NCI-H1417 treated with DMSO at 0.1 percent for 48 hours (cell line): ENCODE results near the gene RAB17.
A peak's percentile ranks its signal among the peaks of the same experiment; 100 is the strongest.

Source experiments
- DNase-seq: peaks from one replicate; lab custom pipeline; 2025; lab: John Stamatoyannopoulos, UW

RAB17 gene, protein sequence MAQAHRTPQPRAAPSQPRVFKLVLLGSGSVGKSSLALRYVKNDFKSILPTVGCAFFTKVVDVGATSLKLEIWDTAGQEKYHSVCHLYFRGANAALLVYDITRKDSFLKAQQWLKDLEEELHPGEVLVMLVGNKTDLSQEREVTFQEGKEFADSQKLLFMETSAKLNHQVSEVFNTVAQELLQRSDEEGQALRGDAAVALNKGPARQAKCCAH

DNA sequence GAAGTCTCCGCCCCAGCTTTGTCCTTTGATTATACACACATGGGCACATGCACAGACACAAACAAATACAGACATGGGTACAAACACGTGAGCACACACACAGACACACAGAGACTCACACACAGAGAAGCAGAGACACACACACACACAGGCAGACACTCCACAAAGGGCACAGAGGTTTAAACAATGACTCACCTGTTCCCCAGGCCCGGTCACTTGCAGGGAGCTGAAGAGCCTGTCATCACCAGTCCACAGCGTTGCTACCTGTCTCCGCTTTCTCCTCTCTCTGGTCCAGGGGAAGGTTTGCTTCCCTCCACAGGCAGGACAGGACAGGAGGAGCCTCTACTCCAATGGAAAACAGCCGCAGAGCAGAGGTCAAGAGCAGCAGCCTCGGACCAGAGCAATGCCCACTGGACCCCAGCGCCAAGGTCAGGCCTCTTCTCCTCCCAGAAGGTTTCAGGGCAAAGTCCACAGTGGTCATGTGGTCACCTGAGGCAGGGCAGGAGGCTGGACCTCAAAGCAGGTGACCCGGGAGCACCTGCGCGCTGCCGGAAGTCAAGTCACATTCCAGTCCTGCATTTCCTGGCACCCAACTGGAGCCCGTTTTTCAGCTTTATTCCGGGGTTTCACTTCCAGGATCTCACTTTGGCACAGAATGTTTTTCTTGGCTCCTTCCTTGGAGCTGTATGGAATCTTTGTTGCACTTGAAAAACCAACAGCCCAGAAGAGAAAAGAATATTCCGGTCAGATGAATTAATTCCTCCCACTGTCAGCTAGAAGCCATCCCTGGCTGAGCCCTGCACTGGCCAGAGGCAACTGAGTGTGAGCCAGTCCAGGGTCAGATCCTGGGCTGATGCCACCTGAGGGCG is at the start of gene RAB17:
Gene RAB17, minus strand, starts transcription at position 463 of the 869 bp plus-strand sequence. CDS start 4,580 bp downstream, outside the sequence.
- DNase-seq: peak; percentile 37

DNA sequence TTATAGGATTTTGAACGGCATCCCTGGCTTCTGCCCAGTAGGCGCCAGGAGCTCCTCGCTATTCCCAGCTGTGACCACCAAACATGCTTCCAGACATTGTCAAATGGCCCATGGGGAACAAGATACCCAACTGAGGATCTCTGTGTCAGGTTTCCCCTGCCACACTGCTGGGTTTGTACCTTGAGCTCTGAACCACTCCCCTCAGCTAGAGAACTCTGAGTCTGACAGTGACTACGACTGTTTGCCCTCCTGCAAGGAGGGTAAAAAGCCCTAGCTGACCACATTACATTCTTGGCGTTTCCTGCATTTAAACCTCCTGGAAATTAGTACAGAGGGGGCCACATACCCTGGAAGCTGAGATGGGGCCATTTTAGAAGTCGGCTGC is 49.3 kb upstream of the RAB17 start:
- DNase-seq: no peak

DNA sequence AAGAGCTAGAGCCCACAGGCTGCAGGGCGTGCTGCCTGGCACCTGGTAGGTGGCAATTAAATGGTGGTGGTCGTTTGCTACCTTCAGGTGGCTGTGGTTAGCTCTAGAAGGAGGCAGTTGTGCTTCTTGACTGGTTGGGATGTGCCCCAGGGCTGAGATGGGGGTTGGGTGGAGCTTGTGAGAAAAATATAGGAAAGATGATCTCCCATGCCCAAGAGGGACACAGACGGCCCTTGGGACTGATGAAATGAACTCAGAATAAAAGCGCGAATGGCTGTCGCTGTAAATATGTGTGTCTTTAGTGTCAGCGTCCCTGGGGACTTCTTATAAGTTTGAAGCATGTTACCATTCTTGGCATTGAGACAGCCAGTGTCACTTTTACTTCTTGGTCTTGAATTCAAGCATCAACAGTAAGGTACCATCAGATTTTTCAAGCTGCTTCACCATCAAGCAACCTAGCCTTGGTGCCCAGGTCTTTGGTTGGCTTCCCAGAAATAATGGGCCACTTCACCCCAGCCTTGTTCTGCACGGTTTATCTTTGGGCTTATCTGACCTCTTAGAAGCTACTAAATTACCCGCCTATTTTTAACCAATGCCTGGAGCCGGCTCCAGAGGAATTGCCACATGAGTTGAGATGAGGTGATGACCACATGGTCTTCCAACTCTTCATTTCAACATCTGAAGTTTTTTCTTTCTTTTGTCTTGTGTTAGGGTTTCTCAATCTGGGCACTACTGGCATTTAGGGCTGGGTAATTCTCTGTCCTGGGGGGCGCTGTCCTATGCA is 48.7 kb upstream of the RAB17 start:
- DNase-seq: no peak

DNA sequence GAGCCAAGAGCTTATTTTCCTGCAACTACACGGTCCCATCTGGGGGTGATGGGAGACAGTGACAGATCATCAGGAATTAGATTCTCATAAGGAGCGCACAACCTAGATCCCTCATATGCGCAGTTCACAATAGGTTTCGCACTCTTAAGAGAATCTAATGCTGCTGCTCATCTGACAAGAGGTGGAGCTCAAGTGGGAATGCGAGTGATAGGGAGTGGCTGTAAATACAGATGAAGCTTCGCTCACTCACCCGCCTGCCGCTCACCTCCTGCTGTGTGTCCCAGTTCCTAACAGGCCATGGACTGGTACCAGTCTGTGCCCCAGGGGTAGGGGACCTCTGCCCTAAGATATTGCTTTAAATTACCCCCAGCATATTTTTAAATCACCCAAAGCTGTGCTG is 47.6 kb upstream of the RAB17 start:
- DNase-seq: no peak

DNA sequence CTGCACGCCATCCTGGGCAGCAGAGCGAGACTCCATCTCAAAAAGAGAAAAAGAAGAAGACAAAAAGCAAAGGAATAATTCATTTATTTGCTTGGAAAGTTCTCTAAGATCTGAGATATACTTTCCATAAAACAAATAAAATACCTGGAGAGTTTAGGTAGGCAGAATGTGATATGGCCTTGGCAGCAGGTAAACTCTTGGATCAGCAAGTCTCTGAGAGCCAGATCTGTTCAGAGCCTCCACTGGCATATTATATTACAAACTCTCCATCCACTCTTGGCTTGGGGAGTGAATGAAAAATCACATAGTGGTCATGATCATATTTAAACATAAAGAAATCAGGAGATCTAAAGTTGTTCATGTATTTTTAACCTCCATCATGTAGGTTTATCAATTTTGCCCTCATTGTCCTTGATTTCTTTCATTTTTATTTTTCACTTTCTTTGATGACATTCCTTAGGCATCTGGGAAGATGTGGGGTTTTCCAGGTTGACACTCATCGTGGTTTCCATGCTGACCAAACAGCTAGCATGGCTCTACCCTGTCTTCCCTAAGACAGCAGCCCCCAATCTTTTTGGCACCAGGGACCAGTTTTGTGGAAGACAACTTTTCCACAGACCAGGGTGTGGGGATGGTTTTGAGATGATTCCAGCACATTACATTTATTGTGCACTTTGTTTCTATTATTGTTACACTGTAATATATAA is 47.0 kb upstream of the RAB17 start:
- no peak for DNase-seq

DNA sequence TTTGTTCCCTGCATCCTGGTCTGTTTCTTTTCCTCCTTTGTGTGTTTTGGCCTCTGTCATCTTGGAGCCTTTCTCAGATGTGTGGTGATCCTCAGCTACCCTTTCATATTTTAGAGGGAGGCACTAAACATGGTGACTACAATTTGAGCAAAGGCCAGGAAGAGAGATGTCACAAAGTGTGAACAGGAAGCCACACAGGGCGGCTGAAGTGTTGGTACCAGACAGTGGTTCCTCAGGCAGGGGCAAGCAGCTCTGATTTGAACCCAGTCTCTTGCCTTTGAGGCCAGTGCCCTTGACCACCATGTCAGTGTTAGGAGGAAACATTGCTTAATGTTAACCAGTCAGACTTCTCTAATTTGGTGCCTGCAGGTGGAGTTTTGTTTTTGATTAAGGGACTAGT is 46.0 kb upstream of the RAB17 start:
- no peak for DNase-seq

DNA sequence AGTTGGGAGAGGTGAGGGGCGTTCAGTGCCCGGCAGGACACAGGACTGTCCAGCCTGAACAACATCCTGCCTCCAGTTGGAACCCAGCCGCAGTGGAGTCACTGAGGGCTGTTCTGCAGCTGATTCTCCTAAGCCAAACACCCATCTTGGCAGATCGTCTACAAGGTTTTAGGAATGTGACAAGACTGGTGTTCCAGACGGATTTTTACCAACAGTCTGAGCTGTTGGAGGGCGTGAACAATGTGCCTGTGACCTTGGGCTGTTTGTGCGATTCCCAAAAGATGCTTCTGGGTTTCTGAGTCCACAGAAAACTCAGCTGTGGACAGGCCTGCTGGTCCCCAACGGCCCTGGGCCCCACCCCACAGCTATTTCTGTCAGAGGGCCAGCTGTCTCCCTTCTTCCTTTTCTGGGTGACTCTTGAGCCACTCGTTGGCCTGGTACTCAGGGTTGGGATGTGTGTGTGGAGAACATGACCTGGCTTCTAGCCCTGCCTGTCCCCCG is 42.6 kb upstream of the RAB17 start:
- no peak for DNase-seq

DNA sequence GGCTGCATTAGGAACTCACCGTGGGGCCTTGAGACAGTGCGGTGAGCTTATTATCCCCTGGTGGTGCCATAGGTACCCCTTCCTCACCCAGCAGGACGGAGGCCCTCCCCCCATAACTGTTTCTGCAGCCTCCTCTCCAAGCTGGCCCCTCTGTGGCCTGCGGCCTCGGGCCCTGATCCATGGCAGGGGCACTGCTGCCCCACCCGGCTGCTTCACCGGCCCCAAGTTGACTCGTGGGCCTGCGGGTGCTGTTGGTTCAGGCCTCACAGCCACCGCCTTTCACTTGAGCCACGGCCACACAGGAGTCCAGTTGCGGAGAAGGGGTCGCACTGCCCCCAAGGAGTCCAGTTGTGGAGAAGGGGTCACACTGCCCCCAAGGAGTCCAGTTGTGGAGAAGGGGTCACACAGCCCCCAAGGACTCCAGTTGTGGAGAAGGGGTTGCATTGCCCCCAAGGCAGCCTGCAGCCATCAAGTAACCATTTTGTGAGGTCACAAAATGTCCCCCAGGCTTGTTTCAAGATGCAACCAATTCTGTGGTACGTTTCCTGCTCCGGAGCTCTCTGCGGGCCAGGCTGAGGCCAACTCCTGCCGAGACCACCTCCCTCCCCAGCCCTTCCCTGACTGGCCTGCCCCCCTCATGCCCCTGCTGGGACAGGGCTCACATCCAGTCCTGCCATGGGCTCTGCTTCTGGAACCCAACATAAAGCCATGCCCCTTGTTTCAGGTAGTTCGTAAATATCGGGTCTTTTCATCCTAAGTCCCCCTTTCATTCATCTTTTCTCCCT is 41.5 kb upstream of the RAB17 start:
- DNase-seq: no peak

DNA sequence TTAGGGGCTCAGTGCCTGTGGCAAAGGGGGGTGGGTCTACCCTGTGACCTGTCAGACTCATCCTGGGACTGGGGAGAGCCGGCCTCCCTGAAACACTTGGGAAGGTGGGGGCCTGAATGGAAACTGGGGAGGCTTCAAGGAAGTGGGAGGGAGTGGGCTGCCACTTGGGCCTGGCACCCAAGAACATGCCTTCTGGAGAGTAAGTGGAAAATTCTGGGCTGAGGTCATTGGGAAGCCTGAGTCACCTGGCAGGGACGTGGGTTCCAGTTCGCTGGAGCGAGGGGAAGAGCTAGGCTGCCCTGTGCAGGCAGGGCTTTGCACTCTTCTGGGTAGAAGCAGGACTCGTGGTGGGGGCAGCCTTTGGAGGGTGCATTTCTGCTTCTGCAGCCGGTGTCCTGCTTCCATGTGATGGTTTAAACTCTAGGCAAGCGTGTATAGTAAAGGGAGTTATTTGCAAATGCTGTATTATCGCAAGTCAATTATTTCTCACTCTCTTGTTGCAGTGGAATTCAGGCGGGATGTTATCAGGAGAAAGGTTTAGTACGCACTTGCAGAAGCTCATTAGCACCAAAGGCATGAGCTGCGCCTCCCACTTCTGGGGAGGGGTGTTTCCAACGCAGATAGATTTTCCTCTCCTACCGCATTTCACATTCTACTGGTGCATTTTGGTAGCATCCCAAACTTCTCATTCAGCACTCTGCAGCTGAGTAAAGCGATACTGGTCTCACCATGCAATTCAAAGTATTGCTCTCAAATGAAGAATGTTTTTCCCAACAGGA is 40.7 kb upstream of the RAB17 start:
- DNase-seq: no peak

DNA sequence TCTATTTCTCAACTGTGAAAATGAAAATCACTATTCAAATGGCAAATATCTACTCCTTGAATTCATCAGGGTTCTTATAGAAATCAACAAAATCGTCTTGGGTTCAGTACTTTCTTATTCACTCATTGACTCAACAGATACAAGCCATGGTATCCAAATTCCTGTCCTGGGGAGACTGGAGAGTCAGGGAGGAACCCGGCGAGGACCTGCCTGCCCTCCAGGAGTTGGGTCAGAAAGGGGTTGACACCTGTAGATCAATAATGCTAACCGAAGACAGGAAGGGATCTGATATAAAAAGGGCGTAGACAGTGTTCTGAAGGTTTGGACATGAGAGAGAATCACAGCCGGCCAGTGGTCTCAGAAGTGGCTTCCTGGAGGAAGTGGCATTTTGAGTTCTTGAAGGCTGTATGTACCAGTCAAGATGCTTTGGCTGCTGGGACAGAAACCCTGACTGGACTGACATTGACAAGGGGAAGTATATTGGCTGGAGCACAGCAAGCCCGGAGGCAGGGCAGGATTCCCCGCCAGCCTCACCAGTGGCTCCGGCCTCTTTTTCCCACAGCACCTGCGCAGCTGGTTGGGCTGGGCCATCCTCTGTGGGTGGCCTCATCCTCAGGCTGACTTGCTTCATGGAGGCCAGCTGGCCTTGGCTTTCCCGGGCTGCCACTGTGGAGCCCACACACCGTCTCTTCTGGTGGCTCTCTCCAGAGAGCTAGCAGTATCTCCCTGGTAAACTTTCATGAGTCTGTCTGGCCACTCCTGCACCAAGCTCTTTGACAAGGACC is 39.9 kb upstream of the RAB17 start:
- no peak for DNase-seq

DNA sequence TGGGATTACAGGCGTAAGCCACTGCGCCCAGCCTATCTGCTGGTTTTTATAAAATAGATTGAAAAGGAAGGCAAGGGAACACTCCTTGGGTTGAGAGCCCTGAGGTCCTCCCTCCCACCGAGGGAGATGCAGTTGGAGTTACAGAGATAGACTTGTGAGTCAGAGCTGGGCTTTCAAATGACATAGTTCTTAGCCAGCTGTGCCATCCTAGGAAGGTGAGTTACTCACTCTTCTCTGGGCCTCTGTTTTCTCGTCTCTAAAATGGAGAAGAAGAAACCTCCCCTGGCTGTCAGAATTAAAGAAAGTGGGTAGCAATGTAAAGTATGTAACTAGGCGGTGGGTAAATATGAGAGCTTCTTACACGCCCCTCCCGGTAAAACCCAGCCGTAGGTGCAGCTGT is 39.2 kb upstream of the RAB17 start:
- DNase-seq: no peak

DNA sequence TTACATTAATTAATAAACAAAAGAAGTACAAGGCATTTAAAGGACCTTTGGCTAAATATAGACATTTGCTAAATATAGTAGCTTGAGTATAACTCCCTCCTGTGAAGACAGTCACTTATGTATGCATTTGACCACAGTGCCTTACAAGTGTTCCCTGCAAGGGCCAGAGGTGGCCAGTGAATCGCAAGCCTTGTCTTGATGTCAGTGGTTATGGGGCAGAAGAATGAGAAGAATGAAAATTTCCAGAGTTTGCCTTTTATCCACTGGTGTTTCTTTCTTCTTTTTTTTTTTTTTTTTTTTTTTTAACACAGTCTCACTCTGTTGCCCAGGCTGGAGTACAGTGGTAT is 38.6 kb upstream of the RAB17 start:
- no peak for DNase-seq

DNA sequence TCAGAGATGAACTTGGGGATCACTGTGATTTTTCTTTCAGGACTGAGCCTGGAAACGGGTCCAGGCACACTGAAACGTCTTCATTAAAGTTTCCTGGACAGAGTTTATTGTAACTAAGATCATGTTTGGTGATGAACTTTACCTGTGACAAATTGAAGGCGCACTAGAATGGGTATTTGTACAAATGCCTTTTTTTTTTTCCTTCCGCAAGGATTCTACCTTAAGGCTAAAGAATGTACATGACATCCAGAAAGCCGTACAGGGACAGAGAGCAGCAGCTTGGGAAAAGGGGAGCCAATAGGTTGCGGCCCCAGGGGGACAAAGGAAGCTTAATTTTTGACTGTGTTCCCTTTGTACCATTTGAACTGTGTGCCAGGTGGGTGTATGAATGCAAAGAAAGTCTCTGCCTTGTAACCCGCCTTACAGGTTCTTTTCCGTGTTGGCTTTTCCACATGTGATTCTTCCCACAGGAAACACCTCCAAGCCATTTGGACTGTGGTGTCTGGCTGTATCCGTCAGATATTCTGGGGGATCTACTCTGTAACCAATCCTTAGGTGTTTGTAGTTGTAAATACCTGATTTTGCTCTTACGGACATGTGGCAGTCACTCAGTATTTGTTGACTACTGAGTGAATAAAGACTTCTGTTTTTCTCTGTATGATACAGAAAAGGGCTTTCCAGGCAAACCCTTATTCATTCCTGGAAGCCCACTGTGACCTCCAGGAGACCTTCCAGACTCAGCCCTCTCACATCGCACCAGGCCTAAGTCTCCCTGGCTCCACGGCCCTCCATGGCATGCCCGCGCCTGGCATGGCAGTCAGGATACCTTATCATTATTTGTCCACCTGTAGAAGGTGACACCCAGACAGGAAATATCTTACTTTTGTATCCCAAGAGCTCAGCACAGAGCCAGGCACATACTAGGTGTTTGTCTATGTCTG is 38.0 kb upstream of the RAB17 start:
- no peak for DNase-seq

DNA sequence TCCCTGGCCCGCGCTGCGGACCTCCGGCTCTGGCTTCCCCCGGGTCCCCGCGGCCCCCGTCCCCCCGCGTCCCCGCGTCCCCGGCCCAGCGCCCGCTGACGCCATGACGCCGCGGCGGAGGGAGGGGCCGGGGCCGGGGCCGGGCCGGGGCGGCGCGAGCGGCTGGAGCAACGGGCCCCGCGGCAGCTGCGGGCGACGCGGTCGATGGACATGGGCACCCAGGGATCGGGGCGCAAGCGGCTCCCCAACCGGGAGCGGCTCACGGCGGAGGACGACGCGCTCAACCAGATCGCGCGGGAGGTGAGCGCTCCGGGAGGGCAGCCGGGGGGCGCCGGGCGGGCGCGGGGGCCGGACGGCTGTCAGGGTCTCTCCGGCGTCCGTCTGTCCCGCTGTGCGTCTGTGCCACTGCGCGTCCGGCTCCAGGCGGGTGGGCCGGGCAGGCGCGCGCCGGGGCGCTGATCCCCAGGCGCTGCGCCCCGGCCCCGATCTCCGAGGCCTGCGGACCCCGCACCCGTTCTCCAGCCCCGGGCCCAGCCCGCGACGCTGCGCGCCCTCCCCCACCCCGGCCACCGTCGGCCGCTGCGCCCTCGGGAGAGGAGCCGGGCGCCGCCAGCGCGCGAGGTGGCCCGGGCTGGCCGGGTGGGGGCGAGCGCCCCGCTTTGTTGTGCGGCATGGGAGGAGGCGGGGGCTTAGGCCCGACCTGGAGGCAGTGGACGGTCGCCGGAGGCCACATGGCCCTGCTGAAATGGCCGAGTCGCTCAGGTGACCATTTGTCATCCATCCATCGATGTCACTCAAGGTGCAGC is 37.1 kb upstream of the RAB17 start, which contains the start of gene LRRFIP1:
Gene LRRFIP1, plus strand, starts transcription at position 147 of the 806 bp plus-strand sequence. Its CDS starts 58 bp downstream, at position 205.
- DNase-seq: no peak

DNA sequence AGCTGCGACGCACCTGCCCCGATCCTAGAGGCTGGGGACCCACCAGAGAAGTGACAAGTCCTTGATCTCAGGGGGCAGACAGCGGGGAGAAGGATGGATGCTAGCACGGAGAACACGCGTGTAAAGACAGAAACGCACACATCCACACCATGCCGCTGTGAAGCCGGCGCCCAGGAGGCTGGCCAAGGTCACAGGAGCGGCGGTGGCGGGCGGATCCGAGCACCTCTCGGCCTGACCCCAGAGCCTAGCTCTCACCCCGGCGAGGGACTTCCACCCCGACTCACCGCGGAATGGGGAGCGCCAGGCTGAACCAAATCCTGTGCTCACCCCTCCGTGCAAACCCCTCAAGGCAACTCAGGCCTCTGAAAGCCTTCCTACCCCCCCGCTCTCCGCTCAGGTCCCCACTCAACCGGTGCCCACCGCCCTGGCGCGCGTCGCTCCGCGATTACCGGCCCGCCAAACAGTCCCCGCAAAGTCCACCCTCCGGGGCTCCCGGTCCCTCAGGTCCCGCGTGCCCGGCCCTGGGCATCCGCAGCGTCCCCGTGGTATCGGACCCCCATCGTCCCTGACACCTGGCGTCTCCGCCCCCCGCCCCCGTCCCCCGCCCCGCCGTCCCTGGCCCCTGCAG is 36.4 kb upstream of the RAB17 start:
- no peak for DNase-seq

DNA sequence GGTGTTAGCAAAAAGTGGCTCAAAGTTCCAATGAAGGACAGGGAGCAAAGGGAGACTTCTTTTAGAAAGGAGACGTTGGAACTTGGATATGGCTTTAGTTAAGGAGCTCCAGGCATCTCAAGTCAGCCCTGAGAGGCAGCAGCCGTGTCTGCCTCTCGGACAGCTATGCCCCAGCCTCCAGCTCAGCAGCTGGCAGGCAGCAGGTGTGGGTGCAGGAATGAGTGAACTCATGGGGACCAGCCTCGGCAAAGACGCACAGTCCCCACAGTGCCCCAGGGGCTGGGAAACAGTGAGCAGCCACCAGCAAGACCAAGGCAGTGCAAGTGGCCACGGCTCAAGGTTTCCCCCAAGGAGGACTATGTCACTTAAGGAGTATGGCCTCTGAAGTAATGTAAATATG is 35.2 kb upstream of the RAB17 start:
- DNase-seq: no peak

DNA sequence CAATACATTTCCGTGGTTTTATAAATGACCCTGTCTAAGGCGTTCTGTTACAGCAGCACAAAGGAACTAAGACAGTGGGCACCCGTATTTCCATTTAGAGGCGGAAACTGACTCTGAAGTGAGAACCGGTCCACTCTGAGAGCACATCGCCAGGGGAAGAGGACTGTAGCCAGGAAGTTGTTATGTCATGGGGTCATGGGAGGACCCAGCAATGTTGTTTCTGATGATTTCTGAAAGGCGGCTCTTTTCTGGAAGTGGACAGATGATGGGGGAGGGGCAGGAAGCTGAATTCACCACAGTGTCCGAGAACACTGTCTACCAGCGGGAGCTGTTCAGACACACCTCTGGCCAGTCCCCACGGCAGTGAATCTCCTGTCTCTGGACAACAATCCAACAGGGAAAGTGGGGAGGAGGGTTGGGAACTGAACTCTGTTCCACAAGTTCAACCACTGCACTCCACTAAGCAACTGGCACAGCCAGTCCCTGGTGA is 34.7 kb upstream of the RAB17 start:
- no peak for DNase-seq
